GM12891 (cell line): Measurements from ENCODE around the gene PTGER4.
"Not testable (repeated sequence)": the region's sequence is repeated elsewhere in the genome, so short reads cannot be mapped to it uniquely, and the experiment has no call there.

Source experiments
- DNase-seq: peaks from one replicate; pipeline ENCODE4 v3.0.0; 2011; ENCODE audit warnings: low spot score; ENCODE audit not compliant: insufficient read length
- FAIRE-seq: peaks from 2 replicates; lab custom pipeline; 2011; peaks lifted over from hg19 to GRCh38; lab: Jason Lieb, UNC
- PAX5 ChIP-seq: IDR thresholded peaks from 2 replicates; pipeline ENCODE4 v1.6.1; 2011; ENCODE audit warnings: low read length, moderate library complexity, mild to moderate bottlenecking; ENCODE audit not compliant: insufficient read depth, severe bottlenecking
- POLR2A ChIP-seq: IDR thresholded peaks from 2 replicates; pipeline ENCODE4 v1.6.1; 2011; ENCODE audit warnings: low read depth, low read length, control low read depth
- POLR2AphosphoS5 ChIP-seq: IDR thresholded peaks from 2 replicates; pipeline ENCODE4 v1.6.1; 2011; ENCODE audit warnings: low read depth, low read length, control low read depth
- POU2F2 ChIP-seq: IDR thresholded peaks from 2 replicates; pipeline ENCODE4 v1.6.1; 2011; ENCODE audit warnings: low read depth, mild to moderate bottlenecking, control low read depth, low read length, moderate library complexity
- SPI1 ChIP-seq: IDR thresholded peaks from 2 replicates; pipeline ENCODE4 v1.6.1; 2011; ENCODE audit warnings: low read depth, low read length, control low read depth
- TAF1 ChIP-seq: IDR thresholded peaks from 2 replicates; pipeline ENCODE4 v1.6.1; 2011; ENCODE audit warnings: low read depth, low read length, control low read depth

The PTGER4 gene

GRCh38 chr5:40717281-40717680, 37.6 kb downstream of the PTGER4 start:
- DNase-seq (no peak), FAIRE-seq (no peak)
- no peak for TF ChIP-seq TAF1
- TF ChIP-seq SPI1, result no peak
- no peak for TF ChIP-seq PAX5
- no peak for TF ChIP-seq POU2F2
- no peak for TF ChIP-seq POLR2A
- no peak for TF ChIP-seq POLR2AphosphoS5

- TF ChIP-seq POU2F2 (no peak), PAX5 (no peak), SPI1 (no peak), TAF1 (no peak), POLR2AphosphoS5 (no peak), POLR2A (no peak)
Measured at GRCh38 chr5:40720069-40720468, 40.4 kb downstream of the PTGER4 start.

GRCh38 chr5:40722497-40722911, 42.8 kb downstream of the PTGER4 start:
- DNase-seq, FAIRE-seq: not testable (repeated sequence)

More at GRCh38 chr5:40720069-40720468, 40.4 kb downstream of the PTGER4 start:
- no peak for DNase-seq
- FAIRE-seq, result no peak

GRCh38 chr5:40733434-40733833, 53.7 kb downstream of the PTGER4 start:
- FAIRE-seq (no peak), DNase-seq (no peak)
- no peak for TF ChIP-seq TAF1
- no peak for TF ChIP-seq PAX5
- no peak for TF ChIP-seq POU2F2

- FAIRE-seq, result no peak
- no peak for DNase-seq
- TF ChIP-seq POLR2AphosphoS5 (no peak), PAX5 (no peak), POLR2A (no peak), TAF1 (no peak), SPI1 (no peak), POU2F2 (no peak)
Measured at GRCh38 chr5:40733879-40734563, 54.3 kb downstream of the PTGER4 start.

GRCh38 chr5:40734986-40735385, 55.3 kb downstream of the PTGER4 start:
- TF ChIP-seq POU2F2 (no peak), POLR2A (no peak), TAF1 (no peak), PAX5 (no peak), POLR2AphosphoS5 (no peak), SPI1 (no peak)
- DNase-seq (no peak), FAIRE-seq (no peak)

- FAIRE-seq, result no peak
- DNase-seq, result no peak
- TF ChIP-seq SPI1 (no peak), POLR2A (no peak), POLR2AphosphoS5 (no peak), PAX5 (no peak), POU2F2 (no peak), TAF1 (no peak)
Measured at GRCh38 chr5:40735609-40736008, 55.9 kb downstream of the PTGER4 start.

- TF ChIP-seq SPI1 (no peak), POU2F2 (no peak)
- FAIRE-seq (peak; percentile 77), DNase-seq (no peak)
Measured at GRCh38 chr5:40736103-40736875, 56.6 kb downstream of the PTGER4 start.

- no peak for TF ChIP-seq POU2F2
- no peak for TF ChIP-seq SPI1
- no peak for TF ChIP-seq POLR2AphosphoS5
- TF ChIP-seq TAF1, result no peak
- no peak for TF ChIP-seq PAX5
- TF ChIP-seq POLR2A, result no peak
- FAIRE-seq, result no peak
- no peak for DNase-seq
Measured at GRCh38 chr5:40738502-40738901, 58.8 kb downstream of the PTGER4 start.
